C4-2B (cell line): Measurements from ENCODE around the gene MDM4.

Experiments used
- H3K27ac ChIP-seq: fragments of 450-650 bp; 2 replicates; pipeline ENCODE4 v1.5.1; 2017
- CTCF ChIP-seq: fragments of 450-650 bp; conservative IDR thresholded peaks from 2 replicates; pipeline ENCODE4 v1.5.1; 2017; ENCODE audit warnings: mild to moderate bottlenecking
- ZFX ChIP-seq: fragments of 450-650 bp; IDR thresholded peaks from 2 replicates; pipeline ENCODE4 v1.6.1; 2017

Gene MDM4

GRCh38 chr1:204576422-204576821, 60.2 kb downstream of the MDM4 start:
- no peak overlapping the region for H3K27ac ChIP-seq
- TF ChIP-seq ZFX (no peak), CTCF (no peak)

GRCh38 chr1:204577794-204578478, 61.7 kb downstream of the MDM4 start:
- no peak for TF ChIP-seq ZFX
- no peak for TF ChIP-seq CTCF
- no peak overlapping the region for H3K27ac ChIP-seq

GRCh38 chr1:204578867-204579664, 62.9 kb downstream of the MDM4 start:
- no peak for TF ChIP-seq ZFX
- no peak for TF ChIP-seq CTCF
- H3K27ac ChIP-seq, result no peak overlapping the region

- H3K27ac ChIP-seq, result no peak overlapping the region
- no peak for TF ChIP-seq ZFX
- no peak for TF ChIP-seq CTCF
Measured at GRCh38 chr1:204579681-204580080, 63.5 kb downstream of the MDM4 start.

- TF ChIP-seq CTCF, result no peak
- no peak for TF ChIP-seq ZFX
Measured at GRCh38 chr1:204580862-204581261, 64.7 kb downstream of the MDM4 start.

GRCh38 chr1:204581759-204582158, 65.6 kb downstream of the MDM4 start:
- no peak overlapping the region for H3K27ac ChIP-seq
- TF ChIP-seq CTCF, result no peak
- no peak for TF ChIP-seq ZFX

More at GRCh38 chr1:204580862-204581261, 64.7 kb downstream of the MDM4 start:
- H3K27ac ChIP-seq, result no peak overlapping the region

GRCh38 chr1:204583909-204584632, 67.9 kb downstream of the MDM4 start:
- no peak overlapping the region for H3K27ac ChIP-seq
- no peak for TF ChIP-seq CTCF
- no peak for TF ChIP-seq ZFX
